Peyer's patch (tissue), 4 donors: ENCODE data around the gene SVOPL. TPM values are rescaled to one million over a fixed set of nuclear protein-coding genes. Genes with fewer than 3 reads are reported as not detected.

ENCODE experiments used
- DNase-seq, 3 donors: peaks; one replicate each; pipeline ENCODE4 v3.0.0-alpha.2; 2017 to 2019
- H3K27ac ChIP-seq, 4 donors: fragments of 200-600 bp; sonication (generic); one replicate each; pipeline ENCODE4 v1.5.1; 2016 to 2019
- H3K27me3 ChIP-seq, 2 donors: fragments of 200-600 bp; sonication (generic); one replicate each; pipeline ENCODE4 v1.5.1; 2019
- H3K36me3 ChIP-seq, 3 donors: fragments of 200-600 bp; sonication (generic); one replicate each; pipeline ENCODE4 v1.5.1; 2016 to 2019
- H3K4me1 ChIP-seq, 4 donors: fragments of 200-600 bp; sonication (generic); one replicate each; pipeline ENCODE4 v1.5.1; 2016 to 2019
- H3K4me3 ChIP-seq, 4 donors: fragments of 200-600 bp; sonication (generic); 1 replicate in 3 of 4; 2 replicates in 1 of 4; pipeline ENCODE4 v1.5.1; 2016 to 2019; ENCODE audit warnings: mild to moderate bottlenecking in 1 of 4
- H3K9me3 ChIP-seq, 4 donors: fragments of 200-600 bp; sonication (generic); one replicate each; pipeline ENCODE4 v1.5.1; 2016 to 2019; ENCODE audit warnings: mild to moderate bottlenecking in 1 of 4
- CTCF ChIP-seq, 6 experiments: fragments of 450-650 bp in 4 of 6; fragments of 200-600 bp in 2 of 6; sonication (generic) in 1 of 6; IDR thresholded peaks; one replicate each; pipeline ENCODE4 v1.5.1; 2017 to 2019; ENCODE audit warnings: antibody characterized with exemption in 6 of 6, mild to moderate bottlenecking in 3 of 6, moderate library complexity in 1 of 6
- POLR2A ChIP-seq, 2 donors: fragments of 450-650 bp; IDR thresholded peaks; one replicate each; pipeline ENCODE4 v1.5.1; 2017; ENCODE audit warnings: antibody characterized with exemption in 2 of 2, mild to moderate bottlenecking in 2 of 2, moderate library complexity in 2 of 2
- total RNA-seq, 4 donors: library from RNA; depleted of rRNA; stranded (reverse); fragments of >200 nt; gene quantifications; one replicate each; pipeline ENCODE4 v1.1.0, GENCODE V29; 2016

Gene SVOPL
- total RNA-seq, 4 donors from 2014 or later, result 0.40 TPM; not detected in 3

- Histone ChIP-seq H3K9me3 (no peaks in the 10 kb centered on the region), H3K4me3 (no peak overlapping the region), H3K36me3 (no peaks in the 10 kb centered on the region), H3K27ac (no peak overlapping the region), H3K27me3 (no peaks in the 10 kb centered on the region), H3K4me1 (no peaks in the 10 kb centered on the region)
- TF ChIP-seq POLR2A (IDR thresholded peaks at IDR 0.05) (no peak), CTCF (IDR thresholded peaks at IDR 0.05) (no peak)
- no peak for DNase-seq
These were observed 94.9 kb downstream of the SVOPL start for GRCh38 chr7:138606236-138606635.

- H3K36me3 ChIP-seq, result no peaks in the 10 kb centered on the region
- no peak overlapping the region for H3K4me3 ChIP-seq
- H3K4me1 ChIP-seq, result no peaks in the 10 kb centered on the region
- no peaks in the 10 kb centered on the region for H3K27me3 ChIP-seq
- TF ChIP-seq POLR2A (IDR thresholded peaks at IDR 0.05) (no peak), CTCF (IDR thresholded peaks at IDR 0.05) (no peak)
- H3K9me3 ChIP-seq, result no peaks in the 10 kb centered on the region
- H3K27ac ChIP-seq, result no peak overlapping the region
- DNase-seq, result no peak
These were observed 97.4 kb downstream of the SVOPL start for GRCh38 chr7:138603549-138604318.

- no peak for TF ChIP-seq POLR2A (IDR thresholded peaks at IDR 0.05)
- no peak for TF ChIP-seq CTCF (IDR thresholded peaks at IDR 0.05)
- Histone ChIP-seq H3K9me3 (no peaks in the 10 kb centered on the region), H3K36me3 (no peaks in the 10 kb centered on the region), H3K4me1 (no peaks in the 10 kb centered on the region), H3K27ac (no peak overlapping the region), H3K27me3 (no peaks in the 10 kb centered on the region), H3K4me3 (no peak overlapping the region)
- no peak for DNase-seq
These were observed 98.7 kb downstream of the SVOPL start for GRCh38 chr7:138602451-138602850.

GRCh38 chr7:138595454-138595853 is 105.7 kb downstream of the SVOPL start:
- Histone ChIP-seq H3K27ac (no peak overlapping the region), H3K36me3 (no peaks in the 10 kb centered on the region), H3K4me1 (no peaks in the 10 kb centered on the region), H3K9me3 (no peaks in the 10 kb centered on the region), H3K4me3 (no peak overlapping the region), H3K27me3 (no peaks in the 10 kb centered on the region)
- DNase-seq, result no peak
- no peak for TF ChIP-seq CTCF (IDR thresholded peaks at IDR 0.05)
- TF ChIP-seq POLR2A (IDR thresholded peaks at IDR 0.05), result no peak

GRCh38 chr7:138590154-138590553 is 111.0 kb downstream of the SVOPL start:
- Histone ChIP-seq H3K27me3 (no peaks in the 10 kb centered on the region), H3K36me3 (peaks cover 0 to 18% (median 0%) of the 10 kb centered on the region in 3 donors)

More at GRCh38 chr7:138590154-138590553, 111.0 kb downstream of the SVOPL start:
- TF ChIP-seq CTCF (IDR thresholded peaks at IDR 0.05) (no peak), POLR2A (IDR thresholded peaks at IDR 0.05) (no peak)
- H3K4me3 ChIP-seq, result no peak overlapping the region
- no peak for DNase-seq
- no peaks in the 10 kb centered on the region for H3K9me3 ChIP-seq
- H3K4me1 ChIP-seq, result no peaks in the 10 kb centered on the region
- no peak overlapping the region for H3K27ac ChIP-seq
